Measurements from ENCODE around the gene MACROH2A1. TPM values are rescaled to one million over a fixed set of nuclear protein-coding genes. Genes with fewer than 3 reads are reported as not detected.

Gene MACROH2A1
- total and polyA plus RNA-seq, 2 of the 4 experiments (the other 2 are of a cell fraction) = 122 to 126 TPM

DNA sequence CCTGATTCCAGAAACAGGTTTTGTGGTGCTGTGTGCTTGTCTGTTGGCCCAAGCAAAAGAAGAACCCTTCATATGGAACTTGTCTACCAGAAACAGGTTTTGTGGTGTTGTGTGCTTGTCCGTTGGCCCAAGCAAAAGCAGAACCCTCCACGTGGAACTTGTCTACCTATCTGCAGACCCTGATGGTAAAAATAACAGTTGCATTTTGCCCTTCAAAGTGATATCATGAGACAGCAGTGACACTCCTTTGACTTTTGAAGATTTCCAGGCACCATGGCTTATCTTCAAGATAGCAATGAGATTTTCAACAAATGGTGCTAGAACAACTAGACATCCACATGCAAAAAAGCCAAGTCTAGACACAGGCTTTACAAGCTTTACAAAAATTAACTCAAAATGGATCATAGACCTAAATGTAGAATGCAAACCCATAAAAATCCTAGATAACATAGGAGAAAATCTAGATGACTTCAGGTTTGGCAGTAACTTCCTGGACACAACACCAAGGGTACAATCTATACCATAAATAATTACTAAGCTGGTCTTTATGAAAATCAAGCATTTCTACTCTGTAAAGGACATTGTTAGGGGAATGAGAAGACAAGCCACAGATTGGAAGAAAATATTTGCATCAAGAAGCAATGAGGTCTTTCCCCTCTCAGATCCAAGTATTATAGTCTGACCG, 16.8 kb downstream of the MACROH2A1 start:
- in situ Hi-C loops (cut with MboI; ENCODE audit: low sequenced_read_pairs) (no loop called here), intact Hi-C loops (cut with micrococcal nuclease) (no loop called here), dilution Hi-C loops (cut with HindIII; ENCODE audit: low sequenced_read_pairs, unreplicated experiment) (no loop called here)
- Histone ChIP-seq H3K27me3 (ENCODE audit: control insufficient read depth, insufficient read depth, low read length) (no peaks in the 10 kb centered on the region), H2AFZ (replicated peaks; ENCODE audit: low read length, poor library complexity) (no peak overlapping the region), H3K23ac (ENCODE audit: low read depth, low read length) (no peak overlapping the region), H3K27ac (ENCODE audit: insufficient read depth, low read length) (no peak overlapping the region), H3K4ac (ENCODE audit: low read depth, low read length) (no peak overlapping the region), H2BK120ac (ENCODE audit: low read depth, low read length) (no peak overlapping the region), H2BK5ac (ENCODE audit: low read depth, low read length, poor library complexity, severe bottlenecking) (no peak overlapping the region), H2AK9ac (replicated peaks; ENCODE audit: low read depth, low read length, poor library complexity) (no peak overlapping the region), H2BK20ac (ENCODE audit: low read depth, low read length) (no peak overlapping the region), H3K18ac (ENCODE audit: low read depth, low read length) (no peak overlapping the region), H2AK5ac (ENCODE audit: low read depth, low read length) (no peak overlapping the region), H3K9ac (ENCODE audit: low read depth, low read length) (no peak overlapping the region), H2BK15ac (ENCODE audit: low read depth, low read length) (no peak overlapping the region), H4K8ac (ENCODE audit: low read depth in 2 of 2, low read length in 2 of 2) (no peak overlapping the region), H3K4me1 (ENCODE audit: control insufficient read depth, insufficient read depth, low read length) (peaks cover 37% of the 10 kb centered on the region), H3K4me2 (ENCODE audit: low read depth, low read length) (no peak overlapping the region), H4K91ac (ENCODE audit: insufficient read depth, low read depth, low read length) (no peak overlapping the region), H3K36me3 (ENCODE audit: control insufficient read depth, insufficient read depth, low read length) (peaks cover 56% of the 10 kb centered on the region), H3K56ac (ENCODE audit: extremely low read depth, insufficient read depth, low read length) (no peak overlapping the region), H4K5ac (ENCODE audit: low read depth, low read length) (no peak overlapping the region), H3K14ac (replicated peaks; ENCODE audit: low read depth, low read length) (no peak overlapping the region), H3K9me3 (ENCODE audit: control insufficient read depth, insufficient read depth, low read length) (no peaks in the 10 kb centered on the region), H4K20me1 (ENCODE audit: insufficient read depth, low read length) (peaks cover 54% of the 10 kb centered on the region), H3K79me1 (ENCODE audit: low read depth in 1 of 2, low read length in 2 of 2) (peaks cover 70 to 90% of the 10 kb centered on the region in 2 experiments), H3K9me1 (ENCODE audit: insufficient read depth, low read length) (peaks cover 63% of the 10 kb centered on the region), H3K4me3 (ENCODE audit: insufficient read depth, low read depth, low read length) (no peak overlapping the region)
- BruUV-seq (replicated peaks) = no TSS peak
- ChIA-PET POLR2A (ENCODE audit: unreplicated experiment) (no interaction called here), CTCF (interaction anchor here (1.4 kb wide), 1 partner anchor 10 kb away, joined by 4 read pairs; no protein-coding TSS in a partner anchor)
- ATAC-seq (ENCODE audit: low read depth) (no peak), DNase-seq (no peak)
- WGBS, 2 experiments (ENCODE audit: extremely low coverage in 2 of 2, insufficient read length in 1 of 2) = 60% methylated on average over 1 of the region's 3 CpGs; no CpG with 5 or more reads in 1 of the 2 experiments
- TF ChIP-seq MAZ (IDR thresholded peaks at IDR 0.05; ENCODE audit: borderline replicate concordance, low read depth, low read length) = no peak
- no peak for TF ChIP-seq POLR2A (IDR thresholded peaks at IDR 0.05; ENCODE audit: low read depth, low read length)
- no peak for TF ChIP-seq CHD1 (IDR thresholded peaks at IDR 0.05; ENCODE audit: low read depth, low read length)
- TF ChIP-seq RAD21 (IDR thresholded peaks at IDR 0.05; ENCODE audit: low read length) = no peak
- no peak for TF ChIP-seq BHLHE40 (IDR thresholded peaks at IDR 0.05; ENCODE audit: low read depth, low read length)
- no peak for TF ChIP-seq MAFK (IDR thresholded peaks at IDR 0.05; ENCODE audit: low read depth, low read length)
- no peak for TF ChIP-seq SMC3 (IDR thresholded peaks at IDR 0.05; ENCODE audit: low read depth, low read length)
- TF ChIP-seq, protein P1, sequence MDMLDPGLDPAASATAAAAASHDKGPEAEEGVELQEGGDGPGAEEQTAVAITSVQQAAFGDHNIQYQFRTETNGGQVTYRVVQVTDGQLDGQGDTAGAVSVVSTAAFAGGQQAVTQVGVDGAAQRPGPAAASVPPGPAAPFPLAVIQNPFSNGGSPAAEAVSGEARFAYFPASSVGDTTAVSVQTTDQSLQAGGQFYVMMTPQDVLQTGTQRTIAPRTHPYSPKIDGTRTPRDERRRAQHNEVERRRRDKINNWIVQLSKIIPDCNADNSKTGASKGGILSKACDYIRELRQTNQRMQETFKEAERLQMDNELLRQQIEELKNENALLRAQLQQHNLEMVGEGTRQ (IDR thresholded peaks at IDR 0.05; ENCODE audit: low read depth, low read length) = no peak
- no peak for TF ChIP-seq MXI1 (IDR thresholded peaks at IDR 0.05; ENCODE audit: borderline replicate concordance, low read depth, low read length)

Measured in IMR-90 (cell line).